Measurements from ENCODE around the gene FAM181A. TPM values are rescaled to one million over a fixed set of nuclear protein-coding genes. Genes with fewer than 3 reads are reported as not detected.

The FAM181A gene
- total RNA-seq, 2 donors from 2014 or later = not detected

Other genes starting within 250 kb of the FAM181A start
- 1 to 10 TPM; 2.3 to 3.5 TPM for gene PRIMA1, start 138.9 kb upstream of the FAM181A start, total RNA-seq
- 10 to 100 TPM; 47.2 to 48.3 TPM for gene ASB2, start 49.2 kb downstream of the FAM181A start, total RNA-seq
- gene CCDC197, start 70.0 kb downstream of the FAM181A start, total RNA-seq = not detected
- under 1 TPM; 0.14 to 0.71 TPM for gene OTUB2, start 99.0 kb downstream of the FAM181A start, total RNA-seq
- 100 to 1,000 TPM; 139 to 228 TPM for gene DDX24, start 153.9 kb downstream of the FAM181A start, total RNA-seq
- gene IFI27L1, start 154.0 kb downstream of the FAM181A start, total RNA-seq = 1 to 10 TPM; 4.2 to 5.0 TPM
- gene IFI27, start 183.4 kb downstream of the FAM181A start, total RNA-seq = 10 to 100 TPM; 79.8 to 96.3 TPM
- gene IFI27L2, start 202.3 kb downstream of the FAM181A start, total RNA-seq = 100 to 1,000 TPM in 1 of 2 donors, 10 to 100 TPM in 1; 42.7 to 150 TPM
- gene PPP4R4, start 247.0 kb downstream of the FAM181A start, total RNA-seq = 1 to 10 TPM in 1 of 2 donors, under 1 TPM in 1; 0.27 to 8.9 TPM